ENCODE measurements around the gene PPP1R12C. TPM values are rescaled to one million over a fixed set of nuclear protein-coding genes. Genes with fewer than 3 reads are reported as not detected.

PPP1R12C gene
- total RNA-seq, 1 experiment from 2014 or later = 110 TPM

DNA sequence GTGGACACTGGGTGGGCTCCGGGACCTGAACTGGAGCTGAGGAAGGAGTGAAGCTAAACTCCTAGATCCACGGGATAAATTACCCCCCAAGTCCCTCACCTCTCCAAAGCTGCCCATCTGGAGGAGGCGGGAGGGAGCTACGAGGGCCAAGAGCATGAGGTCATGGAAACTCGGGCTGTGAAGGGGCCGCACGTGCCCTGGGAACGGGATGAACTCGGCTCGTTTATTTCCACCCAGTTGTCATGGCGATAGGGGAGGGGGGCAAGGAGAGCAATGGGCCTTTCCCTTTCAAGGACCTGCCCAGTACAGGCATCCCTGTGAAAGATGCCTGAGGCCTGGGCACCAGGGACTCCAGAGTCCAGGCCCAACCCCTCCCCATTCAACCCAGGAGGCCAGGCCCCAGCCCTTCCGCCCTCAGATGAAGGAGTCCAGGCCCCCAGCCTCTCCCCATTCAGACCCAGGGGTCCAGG is 3.8 kb downstream of the PPP1R12C start:
- Histone ChIP-seq H3F3A (ENCODE audit: insufficient read depth, low read depth) (peaks cover 4% of the 10 kb centered on the region; the same call in 1 of the 2 replicates), H4K20me1 (ENCODE audit: insufficient read depth) (peaks cover 54% of the 10 kb centered on the region), H3K9me2 (ENCODE audit: insufficient read depth) (no peaks in the 10 kb centered on the region), H3K36me3 (ENCODE audit: low read depth) (no peaks in the 10 kb centered on the region; the same call in 1 of the 2 replicates), H3K4me1 (replicated peaks; ENCODE audit: insufficient read depth) (peaks cover 17% of the 10 kb centered on the region), H3K27me3 (ENCODE audit: insufficient read depth, low read depth) (no peaks in the 10 kb centered on the region), H3K4me3 (no peak overlapping the region), H2AFZ (no peak overlapping the region), H3K4me2 (no peak overlapping the region), H3K9me3 (ENCODE audit: insufficient read depth, low read depth) (no peaks in the 10 kb centered on the region), H3K79me2 (ENCODE audit: low read depth) (peaks cover 57% of the 10 kb centered on the region), H3K27ac (no peak overlapping the region)
- TF ChIP-seq, protein P1, sequence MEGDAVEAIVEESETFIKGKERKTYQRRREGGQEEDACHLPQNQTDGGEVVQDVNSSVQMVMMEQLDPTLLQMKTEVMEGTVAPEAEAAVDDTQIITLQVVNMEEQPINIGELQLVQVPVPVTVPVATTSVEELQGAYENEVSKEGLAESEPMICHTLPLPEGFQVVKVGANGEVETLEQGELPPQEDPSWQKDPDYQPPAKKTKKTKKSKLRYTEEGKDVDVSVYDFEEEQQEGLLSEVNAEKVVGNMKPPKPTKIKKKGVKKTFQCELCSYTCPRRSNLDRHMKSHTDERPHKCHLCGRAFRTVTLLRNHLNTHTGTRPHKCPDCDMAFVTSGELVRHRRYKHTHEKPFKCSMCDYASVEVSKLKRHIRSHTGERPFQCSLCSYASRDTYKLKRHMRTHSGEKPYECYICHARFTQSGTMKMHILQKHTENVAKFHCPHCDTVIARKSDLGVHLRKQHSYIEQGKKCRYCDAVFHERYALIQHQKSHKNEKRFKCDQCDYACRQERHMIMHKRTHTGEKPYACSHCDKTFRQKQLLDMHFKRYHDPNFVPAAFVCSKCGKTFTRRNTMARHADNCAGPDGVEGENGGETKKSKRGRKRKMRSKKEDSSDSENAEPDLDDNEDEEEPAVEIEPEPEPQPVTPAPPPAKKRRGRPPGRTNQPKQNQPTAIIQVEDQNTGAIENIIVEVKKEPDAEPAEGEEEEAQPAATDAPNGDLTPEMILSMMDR (conservative IDR thresholded peaks at IDR 0.05) = no peak
- TF ChIP-seq EZH2 (IDR thresholded peaks at IDR 0.05; ENCODE audit: low read depth) = no peak
- DNase-seq = no peak
- intact Hi-C loops (cut with micrococcal nuclease; ENCODE audit: unreplicated experiment) = no loop called here
- no TSS peak for BruUV-seq (replicated peaks)
- ChIA-PET POLR2A (ENCODE audit: unreplicated experiment) (no interaction called here), CTCF (no interaction called here)

DNA sequence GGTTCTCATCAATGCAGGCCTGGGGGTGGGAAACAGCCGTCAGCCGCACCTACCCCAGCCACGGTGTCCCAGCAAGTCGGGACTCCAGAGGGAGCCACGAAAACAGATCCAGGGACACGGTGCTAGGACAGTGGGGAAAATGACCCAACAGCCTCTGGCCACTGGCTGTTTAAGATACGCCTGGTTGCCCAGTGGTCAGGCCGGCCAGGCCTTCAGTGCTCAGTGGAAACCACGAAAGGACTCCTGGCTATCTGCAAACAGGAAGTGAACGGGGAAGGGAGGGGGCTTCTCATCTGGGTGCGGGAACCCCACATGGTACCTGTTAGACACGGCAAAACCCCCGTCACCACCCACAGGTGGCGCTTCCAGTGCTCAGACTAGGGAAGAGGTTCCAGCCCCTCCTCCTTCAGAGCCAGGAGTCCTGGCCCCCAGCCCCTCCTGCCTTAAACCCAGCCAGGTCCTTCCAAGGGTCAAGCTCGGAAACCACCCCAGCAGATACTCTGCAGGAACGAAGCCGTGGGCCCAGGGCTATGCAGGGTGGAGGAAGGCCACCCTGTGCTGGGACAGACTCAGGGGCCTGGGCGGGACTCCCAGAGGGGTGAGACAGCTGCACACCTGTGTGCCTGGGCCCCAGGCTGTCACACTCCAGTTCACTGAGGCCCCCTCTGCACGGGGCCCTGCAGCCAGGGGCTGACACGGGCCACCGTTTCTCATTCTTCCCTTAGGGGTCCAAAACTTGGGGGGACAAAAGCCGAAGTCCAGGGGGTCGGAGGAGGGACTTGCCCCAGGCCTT is 4.5 kb downstream of the PPP1R12C start:
- Histone ChIP-seq H3K27me3 (ENCODE audit: insufficient read depth, low read depth) (no peaks in the 10 kb centered on the region), H3K9me3 (ENCODE audit: insufficient read depth, low read depth) (no peaks in the 10 kb centered on the region), H3K4me3 (no peak overlapping the region), H4K20me1 (ENCODE audit: insufficient read depth) (peaks cover 54% of the 10 kb centered on the region), H3K79me2 (ENCODE audit: low read depth) (peaks cover 57% of the 10 kb centered on the region), H3K4me2 (no peak overlapping the region), H2AFZ (no peak overlapping the region), H3K9me2 (ENCODE audit: insufficient read depth) (no peaks in the 10 kb centered on the region), H3K4me1 (replicated peaks; ENCODE audit: insufficient read depth) (peaks cover 12% of the 10 kb centered on the region), H3K36me3 (ENCODE audit: low read depth) (no peaks in the 10 kb centered on the region; the same call in 1 of the 2 replicates), H3K27ac (no peak overlapping the region), H3F3A (ENCODE audit: insufficient read depth, low read depth) (no peaks in the 10 kb centered on the region; the same call in 1 of the 2 replicates)
- ChIA-PET POLR2A (ENCODE audit: unreplicated experiment) (no interaction called here), CTCF (no interaction called here)
- TF ChIP-seq EZH2 (IDR thresholded peaks at IDR 0.05; ENCODE audit: low read depth) = no peak
- TF ChIP-seq, protein P1 (conservative IDR thresholded peaks at IDR 0.05) = no peak; the same call in 1 of the 2 replicates
- BruUV-seq (replicated peaks) = no TSS peak
- intact Hi-C loops (cut with micrococcal nuclease; ENCODE audit: unreplicated experiment) = no loop called here
- no peak for DNase-seq

DNA sequence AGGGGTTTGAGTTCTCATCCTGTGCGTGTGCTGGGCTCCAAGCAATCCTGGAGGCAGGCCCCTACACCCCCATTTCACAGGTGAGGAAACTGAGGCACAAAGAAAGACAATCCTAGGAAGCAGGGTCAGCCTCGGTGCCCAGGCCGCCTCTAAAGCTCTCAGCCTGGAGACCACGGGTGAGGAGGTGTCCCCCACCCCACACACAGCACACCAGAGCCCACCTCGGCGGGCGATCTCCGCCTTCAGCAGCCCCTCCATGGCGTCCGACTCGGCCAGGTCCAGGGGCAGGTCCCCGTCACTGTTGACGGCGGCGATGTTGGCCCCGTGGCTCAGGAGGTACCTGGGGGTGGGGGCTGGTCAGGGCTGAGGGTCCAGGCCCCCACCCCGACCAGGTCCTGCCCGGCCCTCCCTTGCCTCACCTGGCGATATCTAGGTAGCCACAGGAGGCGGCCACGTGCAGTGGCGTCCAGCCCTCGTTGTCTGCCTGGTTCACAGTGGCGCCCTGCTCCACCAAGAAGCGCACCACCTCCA is 5.1 kb downstream of the PPP1R12C start:
- TF ChIP-seq EZH2 (IDR thresholded peaks at IDR 0.05; ENCODE audit: low read depth) = no peak
- TF ChIP-seq, protein P1 (conservative IDR thresholded peaks at IDR 0.05) = no peak
- H3K9me3 ChIP-seq (ENCODE audit: insufficient read depth, low read depth) = no peaks in the 10 kb centered on the region
- no peak overlapping the region for H3K27ac ChIP-seq
- DNase-seq = no peak
- H3K27me3 ChIP-seq (ENCODE audit: insufficient read depth, low read depth) = no peaks in the 10 kb centered on the region
- peaks cover 54% of the 10 kb centered on the region for H4K20me1 ChIP-seq (ENCODE audit: insufficient read depth)
- no peaks in the 10 kb centered on the region; the same call in 1 of the 2 replicates for H3K36me3 ChIP-seq (ENCODE audit: low read depth)
- peaks cover 57% of the 10 kb centered on the region for H3K79me2 ChIP-seq (ENCODE audit: low read depth)
- no peaks in the 10 kb centered on the region; the same call in 1 of the 2 replicates for H3F3A ChIP-seq (ENCODE audit: insufficient read depth, low read depth)
- CTCF ChIA-PET = no interaction called here
- POLR2A ChIA-PET (ENCODE audit: unreplicated experiment) = no interaction called here
- intact Hi-C loops (cut with micrococcal nuclease; ENCODE audit: unreplicated experiment) = no loop called here
- H3K4me1 ChIP-seq (replicated peaks; ENCODE audit: insufficient read depth) = peaks cover 12% of the 10 kb centered on the region
- H3K4me3 ChIP-seq = no peak overlapping the region
- H3K9me2 ChIP-seq (ENCODE audit: insufficient read depth) = no peaks in the 10 kb centered on the region
- no TSS peak for BruUV-seq (replicated peaks)
- no peak overlapping the region for H2AFZ ChIP-seq
- H3K4me2 ChIP-seq = no peak overlapping the region

Data from PC-9 (cell line).